GM21381 (cell line): ENCODE measurements around the gene RRM2.

ENCODE experiments used
- ATAC-seq: cut with Tn5 transposase; IDR thresholded peaks from one replicate; pipeline ENCODE4 v1.9.1; 2021; ENCODE audit warnings: mild to moderate bottlenecking, moderate library complexity; ENCODE audit not compliant: unreplicated experiment

RRM2 gene

GRCh38 chr2:10122500-10123280 is at the start of gene RRM2:
TSS of gene RRM2 (plus strand) at chr2:10122739. CDS start at chr2:10122799, 60 bp downstream.
- ATAC-seq, result peak; percentile 59

- no peak for ATAC-seq
These were observed 48.8 kb upstream of the RRM2 start for GRCh38 chr2:10073706-10074105.

- ATAC-seq, result no peak
These were observed 47.4 kb upstream of the RRM2 start for GRCh38 chr2:10075101-10075500.

GRCh38 chr2:10075571-10076209 is 46.8 kb upstream of the RRM2 start:
- no peak for ATAC-seq

- no peak for ATAC-seq
These were observed 46.0 kb upstream of the RRM2 start for GRCh38 chr2:10076511-10076910.

GRCh38 chr2:10076988-10077527 is 45.5 kb upstream of the RRM2 start:
- no peak for ATAC-seq

- no peak for ATAC-seq
These were observed 44.5 kb upstream of the RRM2 start for GRCh38 chr2:10078001-10078400.

- ATAC-seq, result no peak
These were observed 43.8 kb upstream of the RRM2 start for GRCh38 chr2:10078704-10079265.

GRCh38 chr2:10079266-10079869 is 43.2 kb upstream of the RRM2 start:
- ATAC-seq, result peak; percentile 15

- ATAC-seq, result peak; percentile 39
These were observed 42.5 kb upstream of the RRM2 start, which contains the start of gene CYS1 for GRCh38 chr2:10079870-10080535. TSS of gene CYS1 (minus strand) at chr2:10080411. CDS start at chr2:10080223, 188 bp downstream.

- ATAC-seq, result peak; percentile 21
These were observed 41.8 kb upstream of the RRM2 start for GRCh38 chr2:10080536-10081304.

- ATAC-seq, result no peak
These were observed 39.5 kb upstream of the RRM2 start for GRCh38 chr2:10083046-10083445.

GRCh38 chr2:10083692-10084211 is 38.8 kb upstream of the RRM2 start:
- peak; percentile 34 for ATAC-seq

GRCh38 chr2:10084223-10084865 is 38.2 kb upstream of the RRM2 start:
- no peak for ATAC-seq

GRCh38 chr2:10085043-10085667 is 37.4 kb upstream of the RRM2 start:
- no peak for ATAC-seq

- no peak for ATAC-seq
These were observed 36.9 kb upstream of the RRM2 start for GRCh38 chr2:10085668-10086059.

- no peak for ATAC-seq
These were observed 35.6 kb upstream of the RRM2 start for GRCh38 chr2:10086950-10087349.

- no peak for ATAC-seq
These were observed 35.2 kb upstream of the RRM2 start for GRCh38 chr2:10087360-10087759.
